A673 (cell line): ENCODE results near the gene HEATR1. TPM values are rescaled to one million over a fixed set of nuclear protein-coding genes. Genes with fewer than 3 reads are reported as not detected.

ENCODE experiments used
- BruUV-seq: library from RNA; stranded (reverse); fragments of 400-500 nt; replicated peaks from 2 replicates; lab custom pipeline; 2021; lab: Mats Ljungman, UMichigan
- CTCF ChIA-PET: fragments of 300-600 bp; sonication (Branson Sonifier 250); formaldehyde crosslinking; loops from one replicate; lab custom pipeline; 2022; ENCODE audit warnings: antibody characterized with exemption; lab: Charles Lee
- POLR2A ChIA-PET: fragments of 300-600 bp; sonication (Branson Sonifier 250); formaldehyde crosslinking; loops from one replicate; lab custom pipeline; 2022; ENCODE audit warnings: antibody characterized with exemption; ENCODE audit not compliant: low non-redundant PET; lab: Charles Lee
- DNase-seq: peaks from one replicate; pipeline ENCODE4 v3.0.0-alpha.2; 2015; ENCODE audit warnings: low spot score
- H3K27ac ChIP-seq: fragments of 200-600 bp; sonication (generic); 2 replicates; pipeline ENCODE4 v1.5.1; 2016; ENCODE audit warnings: mixed run types, low read depth, mild to moderate bottlenecking, mixed read lengths, antibody characterized with exemption, low read length; ENCODE audit not compliant: poor library complexity, severe bottlenecking
- H3K27me3 ChIP-seq: fragments of 200-600 bp; sonication (generic); replicated peaks from 2 replicates; pipeline ENCODE4 v1.6.1; 2017; ENCODE audit warnings: mixed run types, low read depth, mild to moderate bottlenecking, mixed read lengths, antibody characterized with exemption, low read length; ENCODE audit not compliant: insufficient read depth, poor library complexity
- H3K36me3 ChIP-seq: fragments of 200-600 bp; sonication (generic); 2 replicates; pipeline ENCODE4 v1.6.1; 2016; ENCODE audit warnings: mixed run types, mild to moderate bottlenecking, mixed read lengths, antibody characterized with exemption, low read length; ENCODE audit not compliant: insufficient read depth, poor library complexity, severe bottlenecking
- H3K4me1 ChIP-seq: fragments of 200-600 bp; sonication (generic); 2 replicates; pipeline ENCODE4 v1.6.1; 2017; ENCODE audit warnings: mixed run types, mild to moderate bottlenecking, mixed read lengths, antibody characterized with exemption, low read length; ENCODE audit not compliant: insufficient read depth, poor library complexity, severe bottlenecking
- H3K4me3 ChIP-seq: fragments of 200-600 bp; sonication (generic); 2 replicates; pipeline ENCODE4 v1.5.1; 2016; ENCODE audit warnings: low read depth, mixed run types, mild to moderate bottlenecking, mixed read lengths, low read length; ENCODE audit not compliant: poor library complexity, severe bottlenecking
- H3K9me3 ChIP-seq: fragments of 200-600 bp; sonication (generic); 2 replicates; pipeline ENCODE4 v1.6.1; 2016; ENCODE audit warnings: mixed run types, low read depth, mild to moderate bottlenecking, mixed read lengths, antibody characterized with exemption, low read length; ENCODE audit not compliant: poor library complexity, severe bottlenecking
- EZH2 ChIP-seq: fragments of 200-600 bp; sonication (generic); IDR thresholded peaks from 2 replicates; pipeline ENCODE4 v1.6.1; 2017; ENCODE audit warnings: borderline replicate concordance, low read depth, mild to moderate bottlenecking, mixed read lengths, antibody characterized with exemption, low read length; ENCODE audit not compliant: poor library complexity, severe bottlenecking
- intact Hi-C: fragments of 100-400 bp; cut with micrococcal nuclease; formaldehyde crosslinking; loops from one replicate; pipeline ENCODE4 v1.10.0; 2022; ENCODE audit not compliant: unreplicated experiment
- total RNA-seq: library from RNA; stranded (reverse); gene quantifications from 2 replicates; pipeline ENCODE4 v1.2.3, GENCODE V29; 2021
- TF ChIP-seq, protein P1 (sequence below): fragments of 300-800, 200-600 bp; sonication (generic); conservative IDR thresholded peaks from 2 replicates; pipeline ENCODE4 v1.5.1; 2017; ENCODE audit warnings: low read depth, mild to moderate bottlenecking, antibody characterized with exemption, low read length, moderate library complexity, mixed read lengths

Gene HEATR1
- total RNA-seq, 1 experiment from 2014 or later, result 59.7 TPM

- Histone ChIP-seq H3K27me3 (no peaks in the 10 kb centered on the region), H3K4me1 (peaks cover 6% of the 10 kb centered on the region), H3K27ac (no peak overlapping the region), H3K9me3 (no peaks in the 10 kb centered on the region), H3K36me3 (no peaks in the 10 kb centered on the region), H3K4me3 (no peak overlapping the region)
- intact Hi-C loops, result no loop called here
- no peak for TF ChIP-seq EZH2
- TF ChIP-seq, protein P1, sequence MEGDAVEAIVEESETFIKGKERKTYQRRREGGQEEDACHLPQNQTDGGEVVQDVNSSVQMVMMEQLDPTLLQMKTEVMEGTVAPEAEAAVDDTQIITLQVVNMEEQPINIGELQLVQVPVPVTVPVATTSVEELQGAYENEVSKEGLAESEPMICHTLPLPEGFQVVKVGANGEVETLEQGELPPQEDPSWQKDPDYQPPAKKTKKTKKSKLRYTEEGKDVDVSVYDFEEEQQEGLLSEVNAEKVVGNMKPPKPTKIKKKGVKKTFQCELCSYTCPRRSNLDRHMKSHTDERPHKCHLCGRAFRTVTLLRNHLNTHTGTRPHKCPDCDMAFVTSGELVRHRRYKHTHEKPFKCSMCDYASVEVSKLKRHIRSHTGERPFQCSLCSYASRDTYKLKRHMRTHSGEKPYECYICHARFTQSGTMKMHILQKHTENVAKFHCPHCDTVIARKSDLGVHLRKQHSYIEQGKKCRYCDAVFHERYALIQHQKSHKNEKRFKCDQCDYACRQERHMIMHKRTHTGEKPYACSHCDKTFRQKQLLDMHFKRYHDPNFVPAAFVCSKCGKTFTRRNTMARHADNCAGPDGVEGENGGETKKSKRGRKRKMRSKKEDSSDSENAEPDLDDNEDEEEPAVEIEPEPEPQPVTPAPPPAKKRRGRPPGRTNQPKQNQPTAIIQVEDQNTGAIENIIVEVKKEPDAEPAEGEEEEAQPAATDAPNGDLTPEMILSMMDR, result no peak
- DNase-seq, result no peak
- ChIA-PET POLR2A (no interaction called here), CTCF (no interaction called here)
- BruUV-seq, result no TSS peak
Measured at GRCh38 chr1:236509647-236510401, 94.5 kb downstream of the HEATR1 start.

DNA sequence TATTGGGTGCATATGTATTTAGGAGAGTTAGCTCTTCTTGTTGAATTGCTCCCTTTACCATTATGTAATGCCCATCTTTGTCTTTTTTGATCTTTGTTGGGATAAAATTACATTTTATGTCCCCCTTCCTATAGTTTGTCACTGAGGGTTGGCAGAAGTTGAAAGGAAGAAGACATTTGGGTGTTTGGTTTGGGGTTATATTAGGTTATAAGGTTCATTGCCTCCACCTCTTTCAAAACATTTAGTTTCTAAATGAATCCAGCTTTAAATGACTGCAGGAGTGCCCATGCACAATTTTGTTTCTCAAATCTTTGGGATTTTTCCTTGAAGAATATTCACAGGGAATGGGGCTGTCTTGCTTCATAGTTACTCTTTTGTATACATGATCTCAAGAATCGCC lies 95.1 kb downstream of the HEATR1 start:
- intact Hi-C loops, result no loop called here
- Histone ChIP-seq H3K27ac (no peak overlapping the region), H3K4me3 (no peak overlapping the region), H3K36me3 (no peaks in the 10 kb centered on the region), H3K27me3 (no peaks in the 10 kb centered on the region), H3K9me3 (no peaks in the 10 kb centered on the region), H3K4me1 (peaks cover 6% of the 10 kb centered on the region)
- no TSS peak for BruUV-seq
- DNase-seq, result no peak
- ChIA-PET POLR2A (no interaction called here), CTCF (no interaction called here)
- TF ChIP-seq EZH2, result no peak
- TF ChIP-seq, protein P1, result no peak

- ChIA-PET CTCF (no interaction called here), POLR2A (no interaction called here)
- no TSS peak for BruUV-seq
- peaks cover 6% of the 10 kb centered on the region for H3K4me1 ChIP-seq
- no peak for DNase-seq
- no peaks in the 10 kb centered on the region for H3K9me3 ChIP-seq
- no peaks in the 10 kb centered on the region for H3K27me3 ChIP-seq
- intact Hi-C loops, result no loop called here
- no peaks in the 10 kb centered on the region for H3K36me3 ChIP-seq
- TF ChIP-seq, protein P1, result no peak
- TF ChIP-seq EZH2, result no peak
- no peak overlapping the region for H3K4me3 ChIP-seq
- no peak overlapping the region for H3K27ac ChIP-seq
Measured at GRCh38 chr1:236508593-236509027, 95.7 kb downstream of the HEATR1 start.
